OCI-LY7 (cell line): ENCODE results near the gene RAB9B. TPM values are rescaled to one million over a fixed set of nuclear protein-coding genes. Genes with fewer than 3 reads are reported as not detected.

Source experiments
- BruUV-seq: library from RNA; stranded (reverse); fragments of 400-500 nt; replicated peaks from 2 replicates; lab custom pipeline; 2021; lab: Mats Ljungman, UMichigan
- CTCF ChIA-PET: fragments of 300-600 bp; sonication (Branson Sonifier 250); formaldehyde crosslinking; loops from one replicate; lab custom pipeline; 2022; ENCODE audit warnings: antibody characterized with exemption; ENCODE audit not compliant: unreplicated experiment; lab: Charles Lee
- POLR2A ChIA-PET: fragments of 300-600 bp; sonication (Branson Sonifier 250); formaldehyde crosslinking; loops from one replicate; lab custom pipeline; 2022; ENCODE audit warnings: antibody characterized with exemption; lab: Charles Lee
- DNase-seq: peaks from one replicate; pipeline ENCODE4 v3.0.0-alpha.2; 2015; ENCODE audit warnings: low spot score
- H2AFZ ChIP-seq: fragments of 200-600 bp; sonication (generic), shearing (Covaris generic); 2 replicates; pipeline ENCODE4 v1.6.1; 2014; ENCODE audit warnings: mild to moderate bottlenecking, antibody characterized with exemption, low read length, moderate library complexity
- H3K27ac ChIP-seq: fragments of 200-600 bp; sonication (generic); 2 replicates; pipeline ENCODE4 v1.5.1; 2014; ENCODE audit warnings: mixed run types, low read depth, mild to moderate bottlenecking, moderate library complexity, low read length, inconsistent platforms; ENCODE audit not compliant: poor library complexity, severe bottlenecking
- H3K36me3 ChIP-seq: fragments of 200-600 bp; sonication (generic); 2 replicates; pipeline ENCODE4 v1.6.1; 2014; ENCODE audit warnings: mild to moderate bottlenecking, antibody characterized with exemption, low read length, moderate library complexity, mixed read lengths; ENCODE audit not compliant: insufficient read depth
- H3K4me1 ChIP-seq: fragments of 200-600 bp; sonication (generic); 2 replicates; pipeline ENCODE4 v1.5.1; 2014; ENCODE audit warnings: mild to moderate bottlenecking, low read length; ENCODE audit not compliant: insufficient read depth, poor library complexity, severe bottlenecking
- H3K4me2 ChIP-seq: fragments of 200-600 bp; sonication (generic); 2 replicates; pipeline ENCODE4 v1.6.1; 2014; ENCODE audit warnings: mild to moderate bottlenecking, low read length
- H3K4me3 ChIP-seq: fragments of 200-600 bp; sonication (generic); 2 replicates; pipeline ENCODE4 v1.5.1; 2014; ENCODE audit warnings: mild to moderate bottlenecking, low read depth, low read length; ENCODE audit not compliant: poor library complexity, severe bottlenecking
- H3K79me2 ChIP-seq: fragments of 200-600 bp; sonication (generic); 2 replicates; pipeline ENCODE4 v1.6.1; 2016; ENCODE audit warnings: low read depth, mild to moderate bottlenecking, low read length, moderate library complexity, mixed read lengths; ENCODE audit not compliant: insufficient read depth
- H3K9me2 ChIP-seq: fragments of 200-600 bp; sonication (generic); 2 replicates; pipeline ENCODE4 v1.6.1; 2016; ENCODE audit warnings: mild to moderate bottlenecking, low read length, mixed read lengths; ENCODE audit not compliant: insufficient read depth
- H3K9me3 ChIP-seq: fragments of 200-600 bp; sonication (generic); 2 replicates; pipeline ENCODE4 v1.6.1; 2014; ENCODE audit warnings: mild to moderate bottlenecking, mixed run types, low read length, mixed read lengths
- H4K20me1 ChIP-seq: fragments of 200-600 bp; sonication (generic); 2 replicates; pipeline ENCODE4 v1.6.1; 2014; ENCODE audit warnings: mild to moderate bottlenecking, antibody characterized with exemption, low read length, moderate library complexity, mixed read lengths; ENCODE audit not compliant: insufficient read depth
- EZH2phosphoT487 ChIP-seq: fragments of 200-600 bp; sonication (generic); IDR thresholded peaks from 2 replicates; pipeline ENCODE4 v1.6.1; 2018; ENCODE audit warnings: low read depth, borderline replicate concordance, mild to moderate bottlenecking, mixed run types, antibody characterized with exemption, low read length, moderate library complexity, mixed read lengths
- intact Hi-C: fragments of 100-400 bp; cut with micrococcal nuclease; formaldehyde crosslinking; loops from one replicate; pipeline ENCODE4 v1.10.0; 2022; ENCODE audit not compliant: unreplicated experiment
- total RNA-seq, 2 experiments: library from RNA; depleted of rRNA in 1 of 2; stranded (reverse); fragments of >200 nt in 1 of 2; shearing (Covaris generic) in 1 of 2; gene quantifications; 2 replicates each; pipeline ENCODE4 v1.2.3, GENCODE V29; 2014 to 2022
- TF ChIP-seq, protein P1 (sequence below): fragments of 200-600 bp; sonication (generic); conservative IDR thresholded peaks from 2 replicates; pipeline ENCODE4 v1.5.1; 2014; ENCODE audit warnings: mild to moderate bottlenecking, antibody characterized with exemption, low read length, moderate library complexity, mixed read lengths

Gene RAB9B
- total RNA-seq, 2 experiments from 2014 or later: 1.4 to 2.2 TPM

DNA sequence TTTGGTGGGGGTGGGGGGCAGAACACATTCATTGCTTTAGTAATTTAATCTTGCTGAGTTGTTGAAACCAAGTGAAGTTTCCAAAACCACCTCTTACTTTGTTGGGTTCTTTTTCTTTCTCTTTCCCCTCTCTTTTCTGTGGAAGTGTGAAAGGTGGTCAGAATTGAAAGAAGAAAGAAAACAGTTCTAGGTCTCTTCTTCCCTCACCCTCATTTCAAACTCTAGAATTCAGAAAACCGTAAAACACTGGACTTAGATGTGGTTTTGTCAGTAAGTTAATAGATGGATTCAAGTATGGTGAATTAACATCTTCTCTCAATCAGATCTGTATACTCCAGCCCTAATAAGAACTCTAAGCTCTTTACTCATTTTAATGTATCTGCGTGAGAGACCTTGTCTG is 31.7 kb downstream of the RAB9B start:
- CTCF ChIA-PET: no interaction called here

DNA sequence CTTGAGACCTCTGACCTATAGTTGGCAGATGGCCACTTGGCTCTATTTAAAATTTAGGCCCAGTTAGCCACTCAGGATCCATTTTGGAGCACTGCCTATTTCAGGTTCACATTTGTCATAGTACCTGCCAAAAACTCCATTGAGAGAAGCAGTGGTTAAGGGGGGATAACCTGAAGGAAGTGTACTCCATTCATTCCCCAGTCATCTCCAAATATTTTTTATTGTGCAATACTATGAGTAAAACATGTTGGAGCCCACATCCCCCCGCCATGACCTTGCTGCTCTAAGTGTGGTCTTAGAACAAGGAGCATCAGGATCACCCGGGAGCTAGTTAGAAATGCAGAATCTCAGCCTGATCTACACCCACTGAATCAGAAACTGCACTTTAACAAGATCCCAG is 34.4 kb downstream of the RAB9B start:
- no peaks in the 10 kb centered on the region for H3K9me3 ChIP-seq
- intact Hi-C loops: no loop called here
- ChIA-PET POLR2A (interaction anchor here (2.3 kb wide), 1 partner anchor 14 kb away, joined by 8 read pairs; no protein-coding TSS in a partner anchor), CTCF (no interaction called here)
- no peak for DNase-seq
- no peaks in the 10 kb centered on the region for H3K9me2 ChIP-seq
- TF ChIP-seq EZH2phosphoT487: no peak
- TF ChIP-seq, protein P1, sequence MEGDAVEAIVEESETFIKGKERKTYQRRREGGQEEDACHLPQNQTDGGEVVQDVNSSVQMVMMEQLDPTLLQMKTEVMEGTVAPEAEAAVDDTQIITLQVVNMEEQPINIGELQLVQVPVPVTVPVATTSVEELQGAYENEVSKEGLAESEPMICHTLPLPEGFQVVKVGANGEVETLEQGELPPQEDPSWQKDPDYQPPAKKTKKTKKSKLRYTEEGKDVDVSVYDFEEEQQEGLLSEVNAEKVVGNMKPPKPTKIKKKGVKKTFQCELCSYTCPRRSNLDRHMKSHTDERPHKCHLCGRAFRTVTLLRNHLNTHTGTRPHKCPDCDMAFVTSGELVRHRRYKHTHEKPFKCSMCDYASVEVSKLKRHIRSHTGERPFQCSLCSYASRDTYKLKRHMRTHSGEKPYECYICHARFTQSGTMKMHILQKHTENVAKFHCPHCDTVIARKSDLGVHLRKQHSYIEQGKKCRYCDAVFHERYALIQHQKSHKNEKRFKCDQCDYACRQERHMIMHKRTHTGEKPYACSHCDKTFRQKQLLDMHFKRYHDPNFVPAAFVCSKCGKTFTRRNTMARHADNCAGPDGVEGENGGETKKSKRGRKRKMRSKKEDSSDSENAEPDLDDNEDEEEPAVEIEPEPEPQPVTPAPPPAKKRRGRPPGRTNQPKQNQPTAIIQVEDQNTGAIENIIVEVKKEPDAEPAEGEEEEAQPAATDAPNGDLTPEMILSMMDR: no peak
- H3K79me2 ChIP-seq: no peaks in the 10 kb centered on the region
- no peaks in the 10 kb centered on the region for H3K36me3 ChIP-seq
- BruUV-seq: no TSS peak
- H3K4me1 ChIP-seq: no peaks in the 10 kb centered on the region
- H3K4me3 ChIP-seq: no peak overlapping the region
- no peak overlapping the region for H2AFZ ChIP-seq
- H3K27ac ChIP-seq: no peak overlapping the region
- H4K20me1 ChIP-seq: no peaks in the 10 kb centered on the region
- no peak overlapping the region for H3K4me2 ChIP-seq

More for the DNA sequence above, 31.7 kb downstream of the RAB9B start:
- Histone ChIP-seq H3K36me3 (no peaks in the 10 kb centered on the region), H3K79me2 (no peaks in the 10 kb centered on the region), H3K4me1 (no peaks in the 10 kb centered on the region), H3K9me3 (no peaks in the 10 kb centered on the region), H3K4me3 (no peak overlapping the region), H3K9me2 (no peaks in the 10 kb centered on the region), H4K20me1 (no peaks in the 10 kb centered on the region), H3K4me2 (no peak overlapping the region), H3K27ac (no peak overlapping the region), H2AFZ (no peak overlapping the region)
- intact Hi-C loops: no loop called here
- POLR2A ChIA-PET: no interaction called here
- TF ChIP-seq, protein P1: no peak
- no peak for TF ChIP-seq EZH2phosphoT487
- DNase-seq: no peak
- no TSS peak for BruUV-seq

DNA sequence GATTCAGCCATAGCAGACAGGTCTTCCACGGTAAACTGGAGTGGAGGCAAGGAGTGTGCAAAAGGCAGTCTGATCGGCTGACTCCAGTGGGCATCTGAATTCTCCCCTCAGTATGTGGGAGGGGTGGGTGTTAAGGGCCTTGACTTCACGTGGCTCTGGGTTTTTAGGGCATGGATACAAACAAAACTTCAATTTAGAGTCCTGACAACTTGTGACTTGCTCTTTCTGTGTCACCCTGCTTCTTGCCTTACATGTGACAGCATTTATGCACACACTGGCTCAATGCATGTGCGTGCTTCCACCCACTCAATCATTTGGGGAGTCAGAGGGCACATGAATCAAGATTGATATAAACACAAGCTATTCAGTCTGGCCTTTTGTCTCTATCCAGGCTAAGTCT is 37.9 kb downstream of the RAB9B start:
- Histone ChIP-seq H3K36me3 (no peaks in the 10 kb centered on the region), H3K4me1 (peaks cover 16% of the 10 kb centered on the region), H4K20me1 (no peaks in the 10 kb centered on the region), H3K9me3 (no peaks in the 10 kb centered on the region), H3K27ac (no peak overlapping the region), H3K4me3 (no peak overlapping the region), H2AFZ (no peak overlapping the region), H3K79me2 (no peaks in the 10 kb centered on the region), H3K4me2 (no peak overlapping the region), H3K9me2 (no peaks in the 10 kb centered on the region)
- no peak for TF ChIP-seq EZH2phosphoT487
- TF ChIP-seq, protein P1: no peak
- no TSS peak for BruUV-seq
- ChIA-PET POLR2A (interaction anchor here (0.7 kb wide), 1 partner anchor 311 kb away, joined by 3 read pairs; no protein-coding TSS in a partner anchor), CTCF (no interaction called here)
- intact Hi-C loops: no loop called here
- DNase-seq: no peak
